Hepatocyte (in vitro differentiated cells): ENCODE data around the gene SNAP29. TPM values are rescaled to one million over a fixed set of nuclear protein-coding genes. Genes with fewer than 3 reads are reported as not detected.

Experiments used
- DNase-seq: peaks from one replicate; pipeline ENCODE4 v3.0.0-alpha.2; 2016; ENCODE audit warnings: low spot score
- H2AFZ ChIP-seq: fragments of 200-600 bp; sonication (generic); 2 replicates; pipeline ENCODE4 v1.6.0; 2016; ENCODE audit warnings: antibody characterized with exemption, mild to moderate bottlenecking
- H3K27ac ChIP-seq: fragments of 200-600 bp; sonication (generic); 2 replicates; pipeline ENCODE4 v1.5.1; 2016; ENCODE audit warnings: mild to moderate bottlenecking
- H3K27me3 ChIP-seq: fragments of 200-600 bp; sonication (generic); 2 replicates; pipeline ENCODE4 v1.6.1; 2016
- H3K36me3 ChIP-seq: fragments of 200-600 bp; sonication (generic); replicated peaks from 2 replicates; pipeline ENCODE4 v1.5.1; 2016; ENCODE audit warnings: low read depth; ENCODE audit not compliant: insufficient read depth
- H3K4me1 ChIP-seq: fragments of 200-600 bp; sonication (generic); 2 replicates; pipeline ENCODE4 v1.5.1; 2016; ENCODE audit warnings: mild to moderate bottlenecking, moderate library complexity; ENCODE audit not compliant: insufficient read depth
- H3K4me2 ChIP-seq: fragments of 200-600 bp; sonication (generic); 2 replicates; pipeline ENCODE4 v1.6.0; 2016
- H3K4me3 ChIP-seq: fragments of 200-600 bp; sonication (generic); 2 replicates; pipeline ENCODE4 v1.5.1; 2016; ENCODE audit warnings: mild to moderate bottlenecking
- H3K79me2 ChIP-seq: fragments of 200-600 bp; sonication (generic); 2 replicates; pipeline ENCODE4 v1.6.0; 2017; ENCODE audit warnings: mild to moderate bottlenecking
- H3K9me2 ChIP-seq: fragments of 200-600 bp; sonication (generic); replicated peaks from 2 replicates; pipeline ENCODE4 v1.6.0; 2017; ENCODE audit warnings: mild to moderate bottlenecking; ENCODE audit not compliant: insufficient read depth
- H3K9me3 ChIP-seq: fragments of 200-600 bp; sonication (generic); 2 replicates; pipeline ENCODE4 v1.5.1; 2016; ENCODE audit warnings: low read depth, mild to moderate bottlenecking
- H4K20me1 ChIP-seq: fragments of 200-600 bp; sonication (generic); 2 replicates; pipeline ENCODE4 v1.6.0; 2016; ENCODE audit warnings: mild to moderate bottlenecking; ENCODE audit not compliant: insufficient read depth, poor library complexity, severe bottlenecking
- EZH2 ChIP-seq: fragments of 200-600 bp; sonication (generic); IDR thresholded peaks from 2 replicates; pipeline ENCODE4 v1.6.1; 2016; ENCODE audit warnings: antibody characterized with exemption, mild to moderate bottlenecking, borderline replicate concordance
- EZH2phosphoT487 ChIP-seq: fragments of 200-600 bp; sonication (generic); IDR thresholded peaks from one replicate; pipeline ENCODE4 v1.6.1; 2018; ENCODE audit warnings: antibody characterized with exemption, mild to moderate bottlenecking, low read depth, moderate library complexity; ENCODE audit not compliant: unreplicated experiment, severe bottlenecking
- WGBS: methylation state at CpG from one replicate; pipeline ENCODE4 v1.1.6; 2016; ENCODE audit warnings: low lambda C conversion rate; ENCODE audit errors: missing lambda C conversion rate; 5-methylcytosine and 5-hydroxymethylcytosine counted together
- polyA plus RNA-seq: library from polyadenylated mRNA; unstranded; fragments of >200 nt; fragmentation: Nextera tagmentation; extraction: Ambion mirVana; gene quantifications from 2 replicates; pipeline ENCODE4 v1.2.1, GENCODE V29; 2016
- total RNA-seq: library from RNA; depleted of rRNA; stranded (reverse); fragments of >200 nt; gene quantifications from 2 replicates; pipeline ENCODE4 v1.2.3, GENCODE V29; 2014
- TF ChIP-seq, protein P1 (sequence below): fragments of 200-600 bp; sonication (generic); IDR thresholded peaks from 2 replicates; pipeline ENCODE4 v1.5.1; 2016; ENCODE audit warnings: antibody characterized with exemption, mild to moderate bottlenecking; ENCODE audit not compliant: poor library complexity

The SNAP29 gene
- total and polyA plus RNA-seq, 2 experiments from 2014 or later = 14.5 to 41.0 TPM

DNA sequence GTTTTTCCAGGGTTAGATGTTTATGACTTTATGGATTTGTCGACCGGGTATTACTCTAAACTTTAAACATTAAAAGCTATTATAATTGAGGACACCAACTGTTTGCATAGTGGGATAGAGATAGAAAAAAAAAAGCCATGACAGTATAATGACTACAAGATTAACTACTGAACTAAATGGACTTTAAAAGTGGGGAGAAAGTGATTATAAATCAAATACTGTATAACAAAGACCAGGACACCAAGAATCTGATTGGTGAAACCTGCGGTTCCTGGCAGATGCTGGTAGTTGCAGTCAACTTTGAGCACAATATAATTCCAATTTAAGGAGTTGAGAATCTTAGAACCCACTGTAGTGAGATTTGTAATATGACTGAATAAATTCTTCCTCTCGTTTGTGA is 60.9 kb downstream of the SNAP29 start:
- Histone ChIP-seq H3K9me2 (no peaks in the 10 kb centered on the region), H3K36me3 (no peaks in the 10 kb centered on the region), H3K79me2 (peaks cover 74% of the 10 kb centered on the region), H3K4me2 (peak overlapping the region; percentile 95), H2AFZ (no peak overlapping the region), H3K27ac (peak overlapping the region; percentile 59), H3K4me3 (peak overlapping the region; percentile 94), H3K4me1 (peaks cover 11% of the 10 kb centered on the region), H4K20me1 (peaks cover 68% of the 10 kb centered on the region), H3K9me3 (no peaks in the 10 kb centered on the region), H3K27me3 (no peaks in the 10 kb centered on the region)
- WGBS = 7% methylated on average over 4 of the region's 4 CpGs
- no peak for DNase-seq
- TF ChIP-seq EZH2 = no peak
- TF ChIP-seq, protein P1, sequence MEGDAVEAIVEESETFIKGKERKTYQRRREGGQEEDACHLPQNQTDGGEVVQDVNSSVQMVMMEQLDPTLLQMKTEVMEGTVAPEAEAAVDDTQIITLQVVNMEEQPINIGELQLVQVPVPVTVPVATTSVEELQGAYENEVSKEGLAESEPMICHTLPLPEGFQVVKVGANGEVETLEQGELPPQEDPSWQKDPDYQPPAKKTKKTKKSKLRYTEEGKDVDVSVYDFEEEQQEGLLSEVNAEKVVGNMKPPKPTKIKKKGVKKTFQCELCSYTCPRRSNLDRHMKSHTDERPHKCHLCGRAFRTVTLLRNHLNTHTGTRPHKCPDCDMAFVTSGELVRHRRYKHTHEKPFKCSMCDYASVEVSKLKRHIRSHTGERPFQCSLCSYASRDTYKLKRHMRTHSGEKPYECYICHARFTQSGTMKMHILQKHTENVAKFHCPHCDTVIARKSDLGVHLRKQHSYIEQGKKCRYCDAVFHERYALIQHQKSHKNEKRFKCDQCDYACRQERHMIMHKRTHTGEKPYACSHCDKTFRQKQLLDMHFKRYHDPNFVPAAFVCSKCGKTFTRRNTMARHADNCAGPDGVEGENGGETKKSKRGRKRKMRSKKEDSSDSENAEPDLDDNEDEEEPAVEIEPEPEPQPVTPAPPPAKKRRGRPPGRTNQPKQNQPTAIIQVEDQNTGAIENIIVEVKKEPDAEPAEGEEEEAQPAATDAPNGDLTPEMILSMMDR = no peak
- TF ChIP-seq EZH2phosphoT487 = no peak

DNA sequence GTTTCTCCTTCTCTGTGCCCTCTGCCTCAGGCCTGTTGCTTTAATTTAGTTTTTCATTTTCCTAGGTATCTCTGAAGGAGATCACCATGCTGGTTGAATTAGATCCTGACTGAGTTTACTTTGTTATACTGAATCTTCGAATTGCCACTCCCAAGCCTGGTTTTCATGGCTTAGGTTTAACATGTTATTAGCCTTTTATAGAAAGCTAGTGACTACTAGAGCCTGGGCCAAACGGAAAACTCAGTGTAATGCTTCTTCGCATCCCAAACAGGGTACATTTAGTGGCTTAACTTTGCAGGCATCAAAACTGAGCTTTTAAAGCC is 62.0 kb downstream of the SNAP29 start:
- TF ChIP-seq, protein P1 = no peak
- no peak for TF ChIP-seq EZH2
- H3K9me3 ChIP-seq = no peaks in the 10 kb centered on the region
- 46% methylated on average over 3 of the region's 3 CpGs for WGBS
- H4K20me1 ChIP-seq = peaks cover 79% of the 10 kb centered on the region
- peak overlapping the region; percentile 95 for H3K4me2 ChIP-seq
- no peaks in the 10 kb centered on the region for H3K9me2 ChIP-seq
- H3K27me3 ChIP-seq = no peaks in the 10 kb centered on the region
- no peak overlapping the region for H2AFZ ChIP-seq
- H3K27ac ChIP-seq = peak overlapping the region; percentile 48
- DNase-seq = no peak
- H3K4me1 ChIP-seq = peaks cover 11% of the 10 kb centered on the region
- peaks cover 85% of the 10 kb centered on the region for H3K79me2 ChIP-seq
- H3K4me3 ChIP-seq = no peak overlapping the region
- H3K36me3 ChIP-seq = no peaks in the 10 kb centered on the region

DNA sequence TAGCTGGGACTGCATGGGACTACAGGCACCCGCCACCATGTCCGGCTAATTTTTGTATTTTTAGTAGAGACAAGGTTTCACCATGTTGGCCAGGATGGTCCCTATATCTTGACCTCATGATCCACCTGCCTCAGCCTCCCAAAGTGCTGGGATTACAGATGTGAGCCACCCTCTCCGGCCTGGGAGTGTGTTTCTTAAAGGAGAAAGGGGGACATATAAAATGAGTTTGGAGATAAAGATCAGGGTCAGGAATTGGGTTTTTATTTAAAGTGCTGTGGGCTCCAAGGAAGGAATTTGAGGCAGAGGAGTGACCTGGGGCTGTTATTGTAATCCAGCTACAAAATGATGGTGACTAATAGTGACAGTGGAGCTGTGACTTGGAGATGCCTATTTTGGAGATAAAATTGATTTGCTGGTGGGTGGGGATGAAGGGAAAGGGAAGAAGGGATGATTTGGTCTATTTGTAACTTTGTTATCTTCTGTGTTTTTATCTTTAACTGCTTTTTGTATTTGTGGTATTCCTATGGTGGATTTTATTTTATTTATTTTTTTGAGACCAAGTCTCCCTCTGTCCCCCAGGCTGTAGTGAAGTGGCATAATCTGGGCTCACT is 63.4 kb downstream of the SNAP29 start:
- no peak for DNase-seq

More for the DNA sequence above, 63.4 kb downstream of the SNAP29 start:
- Histone ChIP-seq H4K20me1 (peaks cover 92% of the 10 kb centered on the region), H3K9me2 (no peaks in the 10 kb centered on the region), H3K4me3 (no peak overlapping the region), H3K27me3 (no peaks in the 10 kb centered on the region), H3K9me3 (no peaks in the 10 kb centered on the region), H3K27ac (no peak overlapping the region), H3K4me1 (peaks cover 11% of the 10 kb centered on the region), H3K4me2 (peak overlapping the region; percentile 41), H2AFZ (no peak overlapping the region), H3K79me2 (peaks cover 99% of the 10 kb centered on the region), H3K36me3 (no peaks in the 10 kb centered on the region)
- TF ChIP-seq EZH2phosphoT487 = no peak
- TF ChIP-seq, protein P1 = no peak
- no peak for TF ChIP-seq EZH2
- WGBS = 64% methylated on average over 3 of the region's 3 CpGs
